NCI-H510A (cell line): ENCODE measurements around the gene PTOV1.
"Not testable (repeated sequence)": the region's sequence is repeated elsewhere in the genome, so short reads cannot be mapped to it uniquely, and the experiment has no call there.

Experiments
- DNase-seq: peaks from one replicate; lab custom pipeline; 2025; lab: John Stamatoyannopoulos, UW

Gene PTOV1

DNA sequence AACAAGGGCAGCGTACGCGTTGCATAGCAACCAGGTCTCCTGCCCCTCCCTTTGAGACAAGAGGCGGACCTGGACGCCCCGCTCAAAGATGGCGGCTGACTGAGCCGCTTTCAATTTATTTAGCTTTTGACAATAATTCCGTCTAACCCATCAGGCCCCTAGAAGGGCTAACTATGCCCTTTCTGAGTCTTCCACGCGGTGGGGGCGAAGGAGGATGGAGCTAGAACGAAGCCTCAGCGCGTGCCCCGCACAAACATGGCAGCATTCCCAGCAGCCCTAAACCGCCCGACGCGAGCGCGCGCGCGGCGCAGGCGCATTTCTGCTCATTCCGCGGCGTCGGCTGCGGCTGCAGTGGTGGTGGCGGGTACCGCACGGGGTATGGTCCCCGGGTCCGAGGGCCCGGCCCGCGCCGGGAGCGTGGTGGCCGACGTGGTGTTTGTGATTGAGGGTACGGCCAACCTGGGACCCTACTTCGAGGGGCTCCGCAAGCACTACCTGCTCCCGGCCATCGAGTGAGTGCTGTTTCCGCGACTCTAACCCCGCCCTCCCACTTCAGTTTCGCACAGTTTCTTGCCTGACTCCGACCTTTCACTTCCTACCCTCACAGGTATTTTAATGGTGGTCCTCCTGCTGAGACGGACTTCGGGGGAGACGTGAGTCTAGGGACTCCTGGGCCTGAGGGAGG, 32.9 kb upstream of the PTOV1 start, which contains the start of gene MED25:
MED25 (plus strand) TSS at position 326 of the 685 bp plus-strand sequence; CDS start at position 379, 53 bp downstream.
- peak; percentile 62 for DNase-seq

- no peak for DNase-seq
Measured at GRCh38 chr19:49818649-49819370, 32.1 kb upstream of the PTOV1 start.

- not testable (repeated sequence) for DNase-seq
Measured at GRCh38 chr19:49819452-49820115, 31.4 kb upstream of the PTOV1 start.

GRCh38 chr19:49820125-49820524, 30.8 kb upstream of the PTOV1 start:
- DNase-seq: peak; percentile 70

DNA sequence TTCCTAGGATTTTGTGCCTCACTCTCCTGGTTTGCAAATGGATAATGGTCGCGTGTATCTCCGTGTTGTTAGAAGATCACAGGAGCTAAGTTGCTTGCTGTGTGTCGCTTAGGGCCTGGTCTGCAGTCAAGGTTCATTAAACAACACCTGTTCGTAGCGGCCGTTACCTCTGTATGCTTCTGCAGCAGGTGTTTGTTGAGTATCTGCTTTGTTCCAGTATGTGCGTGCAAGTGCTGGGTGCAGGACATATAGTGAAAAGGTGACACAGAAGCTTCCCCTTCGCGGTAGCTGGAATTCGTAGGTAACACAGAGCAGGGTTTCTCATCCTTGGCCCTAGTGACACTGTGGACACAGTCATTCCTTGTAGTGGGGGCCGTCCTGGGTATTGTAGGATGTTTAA, 27.5 kb upstream of the PTOV1 start:
- DNase-seq: peak; percentile 82

DNA sequence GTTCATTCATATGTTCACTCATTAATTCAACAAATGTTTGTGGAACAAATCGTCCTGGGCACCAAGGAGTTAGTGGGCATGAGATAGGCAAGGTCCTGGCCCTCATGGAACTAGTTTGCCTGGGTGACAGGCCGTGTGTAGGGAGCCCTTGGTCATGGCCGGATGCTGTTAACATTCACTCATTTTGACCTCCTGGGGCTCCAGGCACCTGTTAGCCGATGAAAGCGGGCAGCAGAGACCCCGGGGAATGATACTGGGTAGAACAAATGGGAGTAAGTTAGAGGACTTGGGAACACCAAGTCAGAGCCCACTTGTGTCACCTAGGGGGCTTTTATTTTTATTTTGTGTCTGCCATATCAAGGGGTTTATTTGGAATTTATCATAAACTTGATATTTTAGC, 26.3 kb upstream of the PTOV1 start:
- DNase-seq: no peak

DNA sequence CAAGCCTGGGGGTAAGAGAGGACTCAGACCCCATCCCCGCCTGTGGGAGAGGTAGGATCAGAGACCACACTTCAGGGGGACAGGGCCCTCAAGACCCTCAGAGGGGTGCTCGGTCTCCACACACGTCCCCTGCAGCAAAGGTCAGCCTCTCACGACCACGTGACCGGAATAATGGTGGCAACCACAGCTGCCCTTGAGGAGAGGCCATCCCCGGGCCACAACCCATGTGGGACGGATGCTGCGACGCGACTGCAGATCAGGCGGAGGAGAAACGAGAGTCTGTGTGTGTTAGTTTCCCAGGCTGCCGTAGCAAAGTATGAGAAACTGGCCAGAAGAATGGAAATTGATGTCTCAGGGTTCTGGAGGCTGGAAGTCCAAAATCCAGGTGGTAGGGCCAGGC, 23.9 kb upstream of the PTOV1 start:
- DNase-seq: no peak

DNA sequence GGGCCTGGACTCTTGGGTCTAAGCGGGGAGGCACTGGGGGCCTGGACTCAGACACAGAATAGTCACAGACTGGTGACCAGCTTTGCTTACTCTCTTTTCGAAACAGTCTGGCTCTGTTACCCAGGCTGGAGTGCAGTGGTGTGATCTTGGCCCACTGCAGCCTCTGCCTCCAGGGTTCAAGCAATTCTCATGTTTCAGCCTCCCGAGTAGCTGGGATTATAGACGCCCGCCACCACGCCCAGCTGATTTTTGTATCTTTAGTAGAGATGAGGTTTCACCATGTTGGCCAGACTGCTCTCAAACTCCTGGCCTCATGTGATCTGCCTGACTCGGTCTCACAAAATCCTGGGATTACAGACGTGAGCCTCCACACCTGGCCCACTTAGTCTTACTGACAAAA, 21.8 kb upstream of the PTOV1 start:
- DNase-seq: no peak

GRCh38 chr19:49829721-49830120, 21.2 kb upstream of the PTOV1 start:
- no peak for DNase-seq

DNA sequence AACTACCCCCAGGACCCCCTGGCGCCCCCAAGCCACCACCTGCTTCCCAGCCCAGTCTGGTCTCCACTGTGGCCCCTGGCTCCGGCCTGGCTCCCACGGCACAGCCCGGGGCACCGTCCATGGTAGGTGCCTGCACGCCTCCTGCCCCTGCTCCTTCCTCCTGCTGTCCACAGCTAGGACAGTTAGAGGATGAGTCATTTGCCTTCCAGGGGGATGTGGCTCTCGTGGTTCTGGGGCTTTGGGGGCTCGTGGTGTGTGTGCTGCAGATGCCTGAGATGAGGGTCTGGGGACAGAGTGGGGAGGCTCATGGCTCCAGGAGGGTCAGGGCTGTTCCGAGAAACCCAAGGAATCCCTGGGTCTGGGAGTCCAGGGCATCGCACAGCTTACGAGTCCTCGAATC, 20.2 kb upstream of the PTOV1 start:
- no peak for DNase-seq

GRCh38 chr19:49831592-49831991, 19.4 kb upstream of the PTOV1 start:
- DNase-seq: no peak

GRCh38 chr19:49832556-49832955, 18.4 kb upstream of the PTOV1 start:
- no peak for DNase-seq

DNA sequence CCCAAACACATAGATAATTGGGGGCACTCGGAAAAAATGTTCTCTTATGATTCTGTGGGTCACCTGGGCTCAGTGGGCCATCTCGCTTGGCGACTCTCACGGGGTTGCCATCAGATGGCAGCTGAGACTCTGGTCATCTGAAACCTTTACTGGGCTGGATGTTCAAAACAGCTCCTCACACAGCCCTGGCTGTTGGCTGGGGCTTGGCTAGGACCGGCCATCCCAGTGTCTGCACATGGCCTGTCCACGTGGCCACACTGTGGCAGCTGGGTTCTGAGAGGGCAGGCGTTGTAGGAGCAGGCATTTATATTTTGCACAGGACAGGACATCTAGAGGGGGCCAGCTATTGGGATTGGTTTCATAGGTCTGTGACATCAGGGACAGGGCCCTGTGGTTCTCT, 17.4 kb upstream of the PTOV1 start:
- DNase-seq: no peak

DNA sequence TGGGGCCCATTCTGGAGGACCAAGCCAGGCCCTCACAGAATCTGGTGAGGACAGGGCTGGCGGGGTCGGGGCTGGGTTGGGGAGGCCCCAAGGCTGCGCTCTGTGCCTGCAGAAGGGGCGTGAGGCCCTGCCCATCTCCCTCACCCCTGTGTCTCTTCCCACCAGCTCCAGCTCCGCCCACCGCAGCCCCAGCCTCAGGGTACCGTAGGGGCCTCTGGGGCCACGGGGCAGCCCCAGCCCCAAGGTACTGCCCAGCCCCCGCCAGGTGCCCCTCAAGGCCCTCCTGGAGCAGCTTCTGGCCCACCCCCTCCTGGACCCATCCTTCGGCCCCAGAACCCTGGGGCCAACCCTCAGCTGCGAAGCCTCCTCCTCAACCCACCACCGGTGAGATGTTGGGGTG, 15.4 kb upstream of the PTOV1 start:
- DNase-seq: no peak

DNA sequence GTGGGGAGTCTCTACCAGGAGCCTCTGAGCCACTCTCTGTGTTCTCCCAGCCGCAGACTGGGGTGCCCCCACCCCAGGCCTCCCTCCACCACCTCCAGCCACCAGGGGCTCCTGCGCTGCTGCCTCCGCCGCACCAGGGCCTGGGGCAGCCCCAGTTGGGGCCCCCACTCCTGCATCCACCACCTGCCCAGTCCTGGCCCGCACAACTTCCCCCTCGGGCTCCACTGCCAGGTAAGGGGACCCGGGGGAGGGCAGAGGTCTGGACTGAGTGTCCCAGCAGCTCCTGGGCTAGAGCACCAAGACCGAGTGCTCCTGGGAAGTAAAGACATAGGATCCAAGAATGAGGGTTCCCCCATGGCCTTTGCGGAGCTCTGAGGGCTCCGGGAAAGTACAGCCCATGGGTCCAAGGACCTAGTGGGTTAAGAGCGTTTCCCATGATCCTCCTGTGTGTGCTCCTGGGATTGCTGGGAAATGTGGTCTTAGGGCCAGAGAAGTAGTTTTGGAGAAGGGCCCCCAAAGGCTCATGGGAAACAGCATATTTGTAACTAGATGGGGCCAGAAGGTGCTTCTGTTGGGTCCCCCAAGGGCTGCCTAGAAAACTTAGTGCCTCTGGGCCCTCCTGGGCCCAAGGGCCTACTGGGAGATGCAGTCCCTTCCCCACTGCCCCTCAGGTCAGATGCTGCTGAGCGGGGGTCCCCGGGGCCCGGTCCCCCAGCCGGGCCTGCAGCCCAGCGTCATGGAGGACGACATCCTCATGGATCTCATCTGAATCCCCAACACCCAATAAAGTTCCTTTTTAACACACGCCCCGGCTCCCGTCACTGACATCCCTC, 14.6 kb upstream of the PTOV1 start:
- no peak for DNase-seq

- DNase-seq: no peak
Measured at GRCh38 chr19:49837009-49837310, 14.0 kb upstream of the PTOV1 start.

- DNase-seq: no peak
Measured at GRCh38 chr19:49837425-49837824, 13.5 kb upstream of the PTOV1 start.

- DNase-seq: no peak
Measured at GRCh38 chr19:49838885-49839588, 11.9 kb upstream of the PTOV1 start.

GRCh38 chr19:49839713-49840112, 11.2 kb upstream of the PTOV1 start:
- no peak for DNase-seq

DNA sequence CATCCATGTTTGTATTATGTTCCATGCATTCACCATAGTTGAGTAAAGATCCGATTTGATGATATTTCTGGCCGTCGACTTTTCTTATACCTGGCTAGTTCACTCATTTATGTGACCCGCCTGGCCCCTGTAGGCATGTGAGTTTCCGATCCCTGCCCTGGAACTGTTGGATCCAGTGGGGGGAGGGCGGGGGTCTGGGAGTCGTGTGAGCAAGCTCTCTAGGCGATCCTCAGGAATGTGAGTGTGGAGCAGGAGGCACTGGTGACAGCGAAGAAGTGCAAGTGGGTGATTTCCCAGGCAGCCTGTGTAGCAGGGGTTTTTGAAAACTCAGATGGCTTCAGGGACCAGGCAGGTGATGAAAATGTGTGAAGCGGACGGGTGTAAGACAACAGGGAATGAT, 10.6 kb upstream of the PTOV1 start:
- no peak for DNase-seq

- DNase-seq: no peak
Measured at GRCh38 chr19:49840736-49841249, 10.2 kb upstream of the PTOV1 start.

DNA sequence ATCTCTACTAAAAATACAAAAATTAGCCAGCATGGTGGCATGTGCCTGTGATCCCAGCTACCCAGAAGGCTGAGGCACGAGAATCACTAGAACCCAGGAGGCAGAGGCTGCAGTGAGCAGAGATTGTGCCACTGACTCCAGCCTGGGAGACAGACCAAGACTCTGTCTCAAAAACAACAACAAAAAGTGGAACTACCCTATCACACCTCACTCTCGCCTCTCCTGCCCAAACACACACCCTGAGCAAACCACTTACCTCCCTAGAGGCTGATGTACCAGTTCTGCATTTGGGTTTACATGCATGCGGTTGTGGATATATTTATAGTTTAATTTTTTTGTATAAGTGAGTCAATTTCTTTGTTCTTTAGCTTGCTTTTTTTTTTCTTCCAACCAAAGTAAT, 7.7 kb upstream of the PTOV1 start:
- no peak for DNase-seq
